ENCODE measurements around the gene TEX54.
A peak's percentile ranks its signal among the peaks of the same experiment; 100 is the strongest.
"Not testable (repeated sequence)": the region's sequence is repeated elsewhere in the genome, so short reads cannot be mapped to it uniquely, and the experiment has no call there.

TEX54 gene

DNA sequence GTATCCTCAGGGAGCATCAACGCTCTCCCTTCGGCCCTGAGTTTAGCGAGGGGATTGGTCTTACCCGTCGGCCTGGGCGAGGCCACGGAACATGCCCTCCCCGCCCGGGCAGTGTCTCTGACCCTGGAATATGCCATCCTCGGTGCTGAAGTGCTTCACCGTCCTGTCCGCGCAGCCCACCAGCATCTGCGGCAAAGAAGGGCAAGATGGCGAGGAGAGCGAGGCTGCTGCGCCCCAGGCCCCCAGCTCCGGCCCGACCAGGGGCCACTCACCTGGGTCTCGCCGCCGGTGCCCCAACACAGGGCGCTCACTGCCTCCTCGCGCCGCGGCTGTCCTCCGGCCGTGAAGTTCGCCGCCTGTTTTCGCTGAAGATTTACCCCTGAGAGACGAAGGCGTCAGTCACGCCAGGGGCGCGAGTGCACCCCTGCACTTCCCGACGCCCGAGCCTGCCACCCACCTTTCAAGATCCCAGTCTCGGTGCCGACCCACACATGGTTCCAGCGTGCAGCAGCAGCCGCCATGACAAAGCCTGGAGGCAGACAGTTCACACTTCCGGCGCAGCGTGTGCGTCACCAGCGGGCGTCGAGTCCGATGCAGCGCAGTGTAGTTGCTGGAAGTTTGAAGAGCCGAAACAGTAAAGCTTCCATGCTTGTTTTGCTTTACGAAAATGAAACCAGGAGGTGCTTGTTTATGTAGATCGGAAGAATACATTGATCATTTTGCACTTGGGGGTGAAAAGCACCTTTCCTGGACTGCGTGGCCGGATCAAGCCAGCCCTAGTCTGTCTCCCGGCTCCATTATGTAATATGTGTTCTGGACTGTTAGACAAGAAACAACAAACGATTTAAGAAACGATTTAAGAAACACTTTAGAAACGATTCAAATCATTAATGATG is 6.7 kb upstream of the TEX54 start, which contains the start of gene WDR74:
Gene WDR74 (minus strand): TSS at position 541 of the 896 bp plus-strand sequence. CDS start 20 bp downstream, at position 521.
- Mint-ChIP-seq H3K27me3 (no peaks in the 10 kb centered on the region), H3K36me3 (ENCODE audit: insufficient read depth) (peaks cover 20% of the 10 kb centered on the region), H3K4me1 (peaks cover 16% of the 10 kb centered on the region), H3K27ac (ENCODE audit: low read depth) (no peak within 1 kb of the TSS), H3K9me3 (no peaks in the 10 kb centered on the region), H3K4me3 (no peak within 1 kb of the TSS)
- peak; percentile 53 for ATAC-seq (replicated peaks; ENCODE audit: extremely low read depth, poor library complexity, severe bottlenecking)
- peak; percentile 78 to 89 for DNase-seq (ENCODE audit: low spot score in 2 of 2)

DNA sequence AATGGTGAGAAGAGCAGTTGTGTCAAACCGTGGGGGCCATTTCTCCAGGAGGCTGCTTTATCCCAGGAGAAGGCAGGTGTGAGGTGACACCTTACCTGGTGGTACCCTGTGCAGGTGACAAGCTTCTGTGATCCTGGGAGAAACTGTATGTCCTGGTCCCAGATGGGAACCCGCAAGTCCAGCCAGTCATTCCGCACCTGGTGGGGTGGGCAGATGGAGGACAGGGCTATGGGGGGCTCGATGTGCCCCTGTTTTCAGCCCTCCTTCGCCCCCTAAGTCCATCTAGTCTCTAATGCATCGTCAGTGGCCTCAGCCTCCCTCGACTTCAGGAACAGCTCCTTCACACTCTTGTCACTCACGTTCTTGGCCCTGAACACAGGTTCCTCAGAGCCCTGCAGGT is 2.7 kb upstream of the TEX54 start:
- H3K27ac Mint-ChIP-seq (ENCODE audit: low read depth), result no peak overlapping the region
- DNase-seq (ENCODE audit: low spot score in 2 of 2), result no peak
- peaks cover 40% of the 10 kb centered on the region for H3K36me3 Mint-ChIP-seq (ENCODE audit: insufficient read depth)
- no peaks in the 10 kb centered on the region for H3K27me3 Mint-ChIP-seq
- H3K9me3 Mint-ChIP-seq, result no peaks in the 10 kb centered on the region
- ATAC-seq (replicated peaks; ENCODE audit: extremely low read depth, poor library complexity, severe bottlenecking), result no peak
- peaks cover 41% of the 10 kb centered on the region for H3K4me1 Mint-ChIP-seq
- no peak overlapping the region for H3K4me3 Mint-ChIP-seq

DNA sequence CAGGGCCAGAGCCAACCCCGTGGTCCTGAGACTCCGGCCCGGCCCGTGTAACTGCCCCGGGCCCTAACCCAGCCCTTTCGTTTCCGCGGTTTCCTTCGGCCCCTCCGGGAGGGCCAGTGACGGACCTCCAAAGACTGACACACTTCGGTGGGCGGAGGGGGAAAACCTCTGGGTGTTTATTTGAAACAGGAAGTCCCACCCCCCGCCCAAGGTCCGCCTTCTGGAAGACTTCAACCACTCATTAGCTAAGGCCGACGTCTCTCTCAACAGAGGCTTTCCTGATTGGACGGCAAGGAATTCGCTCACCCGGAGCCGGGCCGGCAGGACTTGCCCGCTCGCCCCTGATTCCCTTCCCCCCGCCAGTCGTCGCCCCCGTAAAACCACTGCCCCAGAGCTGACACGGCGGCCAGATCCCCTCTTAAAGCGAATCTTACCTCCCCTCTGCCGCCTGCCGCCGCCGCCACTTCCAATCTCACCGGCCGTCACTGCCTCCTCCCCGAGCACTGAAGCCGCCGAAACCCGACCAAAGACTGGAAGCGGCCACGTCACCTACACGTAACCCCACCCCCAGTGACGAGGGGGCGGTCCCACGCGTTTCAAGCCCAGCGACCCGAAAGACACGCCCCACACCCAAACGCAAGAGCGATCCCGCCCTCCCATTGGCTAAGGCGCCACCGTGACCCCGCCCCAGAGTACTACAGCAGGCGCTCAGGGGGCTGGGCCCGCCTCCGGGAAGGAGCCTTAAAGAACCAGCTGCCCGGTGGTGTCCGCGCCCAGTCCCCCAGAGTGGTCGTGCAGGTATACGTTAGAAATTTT is 913 bp downstream of the TEX54 start, which contains the start of gene STX5:
Gene STX5 (minus strand): TSS at position 532 of the 816 bp plus-strand sequence. CDS start 808 bp downstream, outside the sequence.
- peak within 1 kb of the TSS; percentile 98 for H3K27ac Mint-ChIP-seq (ENCODE audit: low read depth)
- H3K9me3 Mint-ChIP-seq, result no peaks in the 10 kb centered on the region
- peaks cover 40% of the 10 kb centered on the region for H3K4me1 Mint-ChIP-seq
- H3K27me3 Mint-ChIP-seq, result no peaks in the 10 kb centered on the region
- DNase-seq (ENCODE audit: low spot score in 2 of 2) (peak; percentile 99), ATAC-seq (replicated peaks; ENCODE audit: extremely low read depth, poor library complexity, severe bottlenecking) (peak; percentile 92)
- H3K36me3 Mint-ChIP-seq (ENCODE audit: insufficient read depth), result peaks cover 38% of the 10 kb centered on the region
- peak within 1 kb of the TSS; percentile 92 for H3K4me3 Mint-ChIP-seq

DNA sequence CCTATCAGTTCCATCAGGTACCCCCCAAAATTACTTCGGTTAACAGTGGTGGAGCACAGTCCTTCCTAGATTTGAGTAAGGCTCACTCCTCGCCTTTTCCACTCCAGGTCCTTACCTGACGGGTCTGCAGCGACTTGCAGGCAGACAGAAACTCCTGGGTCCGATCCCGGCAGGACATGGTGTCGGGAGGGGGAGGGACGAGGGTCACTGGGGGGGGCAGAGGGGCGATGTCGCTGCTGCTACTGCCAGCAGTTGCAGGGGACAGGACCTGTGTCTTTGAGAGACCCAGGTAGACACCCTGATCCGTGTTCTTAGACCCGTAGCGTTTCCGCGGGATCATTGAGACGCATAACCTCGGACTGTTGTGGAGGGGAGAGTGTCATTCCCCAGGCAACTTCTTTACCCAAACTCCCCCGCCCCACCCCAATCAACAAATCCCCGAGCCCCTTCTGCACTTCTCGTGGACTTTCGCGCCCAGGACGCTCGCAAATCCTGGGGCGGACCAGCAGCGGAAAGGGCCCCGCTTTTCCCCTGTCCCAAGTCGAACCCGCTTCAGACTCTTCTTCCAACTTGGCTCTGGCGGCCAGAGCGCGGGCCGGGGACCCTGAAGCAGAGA is 1.6 kb downstream of the TEX54 start:
- H3K9me3 Mint-ChIP-seq, result no peaks in the 10 kb centered on the region

DNA sequence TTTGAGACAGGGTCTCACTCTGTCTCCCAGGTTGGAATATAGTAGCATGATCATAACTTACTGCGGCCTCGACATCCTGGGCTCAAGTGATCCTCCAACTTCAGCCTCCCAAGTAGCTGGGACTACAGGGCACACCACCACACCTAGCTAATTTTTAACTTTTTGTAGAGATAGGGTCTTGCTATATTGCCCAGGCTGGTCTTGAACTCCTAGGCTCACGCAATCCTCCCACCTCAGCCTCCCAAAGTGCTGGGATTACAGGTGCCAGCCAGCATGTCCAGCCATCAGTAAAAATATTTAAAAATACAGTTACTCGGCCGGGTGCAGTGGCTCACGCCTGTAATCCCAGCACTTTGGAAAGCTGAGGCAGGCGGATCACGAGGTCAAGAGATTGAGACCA is 4.5 kb downstream of the TEX54 start:
- not testable (repeated sequence) for H3K27ac Mint-ChIP-seq (ENCODE audit: low read depth)

More for the DNA sequence above, 1.6 kb downstream of the TEX54 start:
- Mint-ChIP-seq H3K27ac (ENCODE audit: low read depth) (peak overlapping the region; percentile 98), H3K36me3 (ENCODE audit: insufficient read depth) (peaks cover 46% of the 10 kb centered on the region), H3K4me1 (peaks cover 37% of the 10 kb centered on the region), H3K4me3 (peak overlapping the region; percentile 92), H3K27me3 (no peaks in the 10 kb centered on the region)
- no peak for DNase-seq (ENCODE audit: low spot score in 2 of 2)
- ATAC-seq (replicated peaks; ENCODE audit: extremely low read depth, poor library complexity, severe bottlenecking), result no peak

DNA sequence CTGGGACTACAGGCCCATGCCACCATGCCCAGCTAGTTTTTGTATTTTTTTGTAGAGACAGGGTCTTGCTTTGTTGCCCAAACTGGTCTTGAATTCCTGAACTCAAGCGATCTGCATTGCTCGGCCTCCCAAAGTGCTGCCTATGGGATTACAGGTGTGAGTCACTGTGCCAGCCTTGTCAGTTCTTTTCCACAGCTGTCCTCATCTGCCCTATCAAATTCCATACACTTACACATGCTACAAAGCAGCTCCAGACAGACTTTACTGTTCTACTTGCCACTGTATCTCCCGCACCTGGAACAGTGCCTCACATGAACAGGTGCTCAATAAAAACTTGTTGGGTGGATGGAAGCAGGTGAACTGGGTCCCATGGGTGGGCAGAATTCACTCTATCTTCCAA is 9.0 kb downstream of the TEX54 start:
- H3K36me3 Mint-ChIP-seq (ENCODE audit: insufficient read depth), result peaks cover 79% of the 10 kb centered on the region
- DNase-seq (ENCODE audit: low spot score in 2 of 2) (no peak), ATAC-seq (replicated peaks; ENCODE audit: extremely low read depth, poor library complexity, severe bottlenecking) (no peak)
- H3K4me3 Mint-ChIP-seq, result no peak overlapping the region
- no peaks in the 10 kb centered on the region for H3K9me3 Mint-ChIP-seq
- H3K27me3 Mint-ChIP-seq, result no peaks in the 10 kb centered on the region
- peaks cover 11% of the 10 kb centered on the region for H3K4me1 Mint-ChIP-seq
- no peak overlapping the region for H3K27ac Mint-ChIP-seq (ENCODE audit: low read depth)

More for the DNA sequence above, 4.5 kb downstream of the TEX54 start:
- Mint-ChIP-seq H3K36me3 (ENCODE audit: insufficient read depth) (peaks cover 62% of the 10 kb centered on the region), H3K4me1 (peaks cover 26% of the 10 kb centered on the region)
- not testable (repeated sequence) for H3K4me3 Mint-ChIP-seq; DNase-seq (ENCODE audit: low spot score in 2 of 2); ATAC-seq (replicated peaks; ENCODE audit: extremely low read depth, poor library complexity, severe bottlenecking); H3K27me3 Mint-ChIP-seq; H3K9me3 Mint-ChIP-seq

DNA sequence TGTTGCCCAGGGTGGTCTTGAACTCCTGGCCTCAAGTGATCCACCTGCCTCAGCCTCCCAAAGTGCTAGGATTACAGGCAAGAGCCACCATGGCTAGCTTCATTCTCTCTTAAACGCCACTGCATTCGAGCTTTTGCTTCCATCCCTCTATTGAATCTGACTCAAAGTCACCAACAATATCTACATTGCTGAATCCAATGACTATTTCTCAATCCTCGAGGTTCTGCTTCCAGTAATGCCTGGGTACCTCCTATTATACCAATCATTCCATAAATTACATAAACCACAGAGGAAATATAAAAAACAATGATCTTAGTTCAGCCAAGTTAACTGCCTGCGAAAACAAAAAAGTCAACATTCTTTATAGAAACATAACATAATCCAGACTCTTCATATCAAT is 15.5 kb downstream of the TEX54 start:
- Mint-ChIP-seq H3K27me3 (no peaks in the 10 kb centered on the region), H3K4me1 (no peaks in the 10 kb centered on the region)
- ATAC-seq (replicated peaks; ENCODE audit: extremely low read depth, poor library complexity, severe bottlenecking), result no peak

DNA sequence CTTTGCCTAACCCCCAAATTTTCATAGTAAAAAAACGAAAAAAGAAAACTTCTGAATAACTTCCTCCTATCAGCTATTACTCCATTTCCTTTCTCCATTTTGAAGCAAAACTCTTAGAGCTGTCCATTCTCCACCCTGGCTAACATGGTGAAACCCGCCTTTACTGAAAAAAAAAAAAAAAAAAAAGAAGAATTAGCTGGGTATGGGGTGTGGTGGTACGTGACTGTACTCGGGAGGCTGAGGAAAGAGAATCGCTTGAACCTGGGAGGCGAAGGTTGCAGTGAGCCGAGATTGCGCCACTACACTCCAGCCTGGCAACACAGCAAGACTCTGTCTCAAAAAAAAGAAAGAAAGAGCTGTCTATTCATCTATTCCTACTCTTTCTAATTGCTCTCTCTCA is 16.1 kb downstream of the TEX54 start:
- DNase-seq (ENCODE audit: low spot score in 2 of 2), result no peak
- Mint-ChIP-seq H3K4me1 (no peaks in the 10 kb centered on the region), H3K4me3 (no peak overlapping the region)

More for the DNA sequence above, 15.5 kb downstream of the TEX54 start:
- Mint-ChIP-seq H3K27ac (ENCODE audit: low read depth) (no peak overlapping the region), H3K36me3 (ENCODE audit: insufficient read depth) (peaks cover 56% of the 10 kb centered on the region), H3K4me3 (no peak overlapping the region), H3K9me3 (no peaks in the 10 kb centered on the region)
- DNase-seq (ENCODE audit: low spot score in 2 of 2), result no peak

DNA sequence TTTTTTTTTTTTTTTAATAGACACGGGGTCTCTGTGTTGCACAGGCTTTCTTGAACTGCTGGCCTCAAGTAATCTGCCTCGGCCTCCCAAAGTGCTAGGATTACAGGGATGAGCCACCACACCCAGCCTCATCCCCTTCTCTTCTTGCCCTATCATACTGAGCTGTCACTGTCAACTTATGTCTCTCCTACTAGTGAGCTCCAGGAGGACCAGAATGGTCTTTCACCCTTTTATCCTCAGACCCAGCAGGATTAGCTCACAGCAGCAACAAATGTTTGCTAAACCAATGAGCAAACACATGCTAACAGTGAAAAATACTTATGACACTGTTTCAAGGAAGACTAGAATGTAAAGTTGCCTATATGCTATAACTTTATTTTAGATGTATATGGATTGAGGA is 21.0 kb downstream of the TEX54 start:
- Mint-ChIP-seq H3K4me1 (peaks cover 5% of the 10 kb centered on the region), H3K4me3 (no peak overlapping the region), H3K27ac (ENCODE audit: low read depth) (no peak overlapping the region), H3K9me3 (no peaks in the 10 kb centered on the region), H3K36me3 (ENCODE audit: insufficient read depth) (peaks cover 24% of the 10 kb centered on the region), H3K27me3 (no peaks in the 10 kb centered on the region)
- no peak for ATAC-seq (replicated peaks; ENCODE audit: extremely low read depth, poor library complexity, severe bottlenecking)
- DNase-seq (ENCODE audit: low spot score in 2 of 2), result no peak

More for the DNA sequence above, 16.1 kb downstream of the TEX54 start:
- H3K36me3 Mint-ChIP-seq (ENCODE audit: insufficient read depth), result peaks cover 52% of the 10 kb centered on the region
- no peaks in the 10 kb centered on the region for H3K9me3 Mint-ChIP-seq
- no peaks in the 10 kb centered on the region for H3K27me3 Mint-ChIP-seq
- no peak overlapping the region for H3K27ac Mint-ChIP-seq (ENCODE audit: low read depth)
- no peak for ATAC-seq (replicated peaks; ENCODE audit: extremely low read depth, poor library complexity, severe bottlenecking)

DNA sequence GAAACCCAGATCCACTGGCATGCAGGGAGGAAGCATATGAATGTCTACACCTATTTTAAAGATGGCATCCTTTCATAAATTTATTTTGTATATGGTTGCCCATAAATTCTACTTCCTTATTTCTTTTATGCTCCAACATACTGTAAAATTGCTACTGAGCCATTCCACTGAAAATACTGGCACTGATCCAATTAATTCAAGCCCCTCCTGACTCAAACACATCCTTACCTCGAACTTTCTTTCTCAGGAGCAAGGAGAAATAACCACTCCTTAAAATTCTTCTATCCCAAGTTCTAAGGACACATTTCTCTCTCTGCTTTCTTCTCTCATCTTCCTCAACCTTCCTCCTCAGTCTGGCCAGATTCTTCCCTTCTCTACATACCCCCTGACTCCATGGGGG is 21.9 kb downstream of the TEX54 start:
- no peak for ATAC-seq (replicated peaks; ENCODE audit: extremely low read depth, poor library complexity, severe bottlenecking)
- H3K4me1 Mint-ChIP-seq, result peaks cover 5% of the 10 kb centered on the region
- no peak overlapping the region for H3K4me3 Mint-ChIP-seq
- no peak for DNase-seq (ENCODE audit: low spot score in 2 of 2)
- H3K9me3 Mint-ChIP-seq, result no peaks in the 10 kb centered on the region
- peaks cover 19% of the 10 kb centered on the region for H3K36me3 Mint-ChIP-seq (ENCODE audit: insufficient read depth)
- H3K27me3 Mint-ChIP-seq, result no peaks in the 10 kb centered on the region
- H3K27ac Mint-ChIP-seq (ENCODE audit: low read depth), result no peak overlapping the region

DNA sequence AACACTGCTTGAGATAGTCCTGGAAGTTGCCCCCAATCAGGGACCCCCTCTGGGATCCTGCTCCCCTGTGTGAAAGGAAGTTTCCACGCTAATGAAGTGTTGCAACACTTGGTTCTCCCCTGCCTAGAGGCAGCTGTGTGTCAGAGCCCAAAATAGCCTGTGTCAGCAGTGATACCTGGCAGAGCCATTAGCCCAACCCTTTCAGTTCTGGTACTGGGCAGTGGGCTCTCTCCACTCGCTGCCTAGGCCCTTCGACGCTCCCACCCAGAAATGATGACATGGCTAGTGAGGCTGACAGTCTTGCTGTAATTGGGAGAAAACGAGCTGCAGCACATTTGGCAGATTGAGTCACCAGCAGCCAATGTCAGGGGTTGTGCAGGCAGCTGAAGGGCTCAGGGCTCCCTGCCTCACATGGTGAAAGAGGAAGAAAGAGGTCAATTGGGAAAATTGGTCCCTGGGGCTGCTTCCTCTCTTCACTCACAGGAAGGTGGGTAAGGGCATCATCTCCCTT is 26.0 kb downstream of the TEX54 start:
- no peaks in the 10 kb centered on the region for H3K27me3 Mint-ChIP-seq
- H3K9me3 Mint-ChIP-seq, result no peaks in the 10 kb centered on the region
- peaks cover 36% of the 10 kb centered on the region for H3K36me3 Mint-ChIP-seq (ENCODE audit: insufficient read depth)

DNA sequence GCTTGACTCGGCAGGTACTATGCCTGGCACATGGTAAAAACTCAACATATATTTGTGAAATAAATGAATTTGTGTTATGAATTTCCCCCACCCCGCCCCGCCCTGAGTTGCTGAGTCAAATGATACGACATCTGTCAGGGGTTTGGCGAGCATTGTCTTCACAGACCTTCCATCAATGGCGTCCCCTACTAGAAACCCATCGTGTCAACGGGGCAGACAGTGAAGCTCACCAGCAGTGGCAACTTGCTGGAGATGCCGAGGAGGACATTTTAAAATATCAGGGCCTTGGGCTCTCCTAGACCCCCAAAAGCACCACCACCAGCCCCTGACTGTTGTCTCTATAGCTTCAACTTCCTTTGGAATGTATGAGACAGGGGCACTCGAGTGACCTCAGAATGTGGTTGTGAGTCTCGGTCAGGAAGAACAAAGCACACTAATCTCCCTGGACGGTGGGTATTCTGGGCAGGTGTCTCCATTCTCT is 26.6 kb downstream of the TEX54 start:
- Mint-ChIP-seq H3K4me3 (peak overlapping the region; percentile 94), H3K36me3 (ENCODE audit: insufficient read depth) (peaks cover 42% of the 10 kb centered on the region), H3K4me1 (peaks cover 22% of the 10 kb centered on the region), H3K27ac (ENCODE audit: low read depth) (peak overlapping the region; percentile 93), H3K9me3 (no peaks in the 10 kb centered on the region), H3K27me3 (no peaks in the 10 kb centered on the region)
- peak; percentile 21 for ATAC-seq (replicated peaks; ENCODE audit: extremely low read depth, poor library complexity, severe bottlenecking)
- DNase-seq (ENCODE audit: low spot score in 2 of 2), result no peak

More for the DNA sequence above, 26.0 kb downstream of the TEX54 start:
- no peak for DNase-seq (ENCODE audit: low spot score in 2 of 2)
- ATAC-seq (replicated peaks; ENCODE audit: extremely low read depth, poor library complexity, severe bottlenecking), result no peak
- Mint-ChIP-seq H3K4me1 (peaks cover 24% of the 10 kb centered on the region), H3K4me3 (peak overlapping the region; percentile 94), H3K27ac (ENCODE audit: low read depth) (no peak overlapping the region)
